Measurements from ENCODE around the gene DCAF17.
A peak's percentile ranks its signal among the peaks of the same experiment; 100 is the strongest.
"Not testable (repeated sequence)": the region's sequence is repeated elsewhere in the genome, so short reads cannot be mapped to it uniquely, and the experiment has no call there.

The DCAF17 gene

DNA sequence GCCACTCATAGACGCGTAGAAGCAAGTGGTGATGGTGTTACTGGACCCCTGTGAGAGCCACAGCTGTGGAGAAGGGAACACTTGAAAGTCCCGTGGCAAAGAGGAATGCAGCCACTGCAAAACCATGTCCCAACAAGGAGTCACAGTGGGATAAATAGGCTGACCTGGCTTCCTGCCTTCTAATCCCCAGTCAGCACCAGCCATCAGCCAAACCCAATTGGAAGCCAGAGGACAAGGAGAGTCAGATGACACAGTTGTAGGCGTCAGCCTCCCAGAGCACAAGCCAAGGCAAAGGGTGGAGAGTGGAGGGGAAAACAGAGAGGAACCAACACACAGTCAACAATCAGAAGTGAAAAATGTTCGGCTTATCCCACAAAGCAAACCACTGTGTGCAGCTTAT, 82.8 kb downstream of the DCAF17 start:
- DNase-seq, result no peak

DNA sequence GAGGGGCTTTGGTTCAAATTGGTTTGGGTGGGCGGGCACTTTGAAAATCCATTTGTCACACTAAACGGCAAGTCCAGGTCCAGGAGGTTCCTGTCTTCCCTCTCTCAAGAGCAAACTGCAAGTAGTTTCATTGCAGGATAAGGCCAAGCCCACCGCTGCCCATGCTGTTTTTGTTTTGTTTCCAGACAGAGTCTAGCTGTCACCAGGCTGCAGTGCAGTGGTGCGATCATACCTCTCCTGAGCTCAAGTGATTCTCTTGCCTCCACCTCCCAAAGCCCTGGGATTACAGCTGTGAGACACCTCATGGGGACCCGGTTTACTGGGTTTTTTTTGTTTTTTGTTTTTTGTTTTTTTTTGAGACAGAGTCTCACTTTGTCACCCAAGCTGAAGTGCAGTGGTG, 86.4 kb downstream of the DCAF17 start:
- no peak for DNase-seq

DNA sequence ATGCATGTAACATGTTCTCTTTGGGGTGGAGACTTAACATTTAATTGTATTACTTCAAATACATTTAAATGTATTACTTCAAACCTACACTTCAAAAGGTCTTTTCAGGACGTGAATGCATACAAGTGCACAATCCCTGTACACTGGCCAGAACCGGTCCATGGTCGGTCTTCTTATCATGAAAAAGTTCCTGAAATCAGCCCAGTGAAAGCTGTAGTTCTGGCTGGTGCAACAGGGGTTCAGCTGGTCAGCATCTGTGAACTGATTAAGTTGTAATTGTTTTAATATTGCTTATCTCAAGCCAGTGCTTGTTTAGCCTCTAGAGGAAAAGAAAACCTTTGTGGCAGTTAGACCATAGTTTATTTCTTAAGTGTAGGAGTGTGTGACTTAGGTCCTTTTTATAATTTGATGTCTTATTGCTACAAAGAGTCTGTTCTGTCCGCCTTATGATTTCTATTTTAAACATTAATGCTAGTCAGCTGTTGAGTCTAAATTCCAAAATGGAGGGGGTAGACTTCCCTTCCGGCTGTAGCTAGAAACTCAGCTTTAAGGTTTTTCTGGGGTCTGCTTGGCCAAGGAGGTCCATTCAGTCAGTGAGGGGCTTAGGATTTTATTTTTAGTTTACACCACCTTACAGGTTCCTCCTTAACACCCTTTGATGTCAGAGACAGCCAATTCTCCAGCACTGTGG, 87.5 kb downstream of the DCAF17 start:
- DNase-seq, result peak; percentile 84

DNA sequence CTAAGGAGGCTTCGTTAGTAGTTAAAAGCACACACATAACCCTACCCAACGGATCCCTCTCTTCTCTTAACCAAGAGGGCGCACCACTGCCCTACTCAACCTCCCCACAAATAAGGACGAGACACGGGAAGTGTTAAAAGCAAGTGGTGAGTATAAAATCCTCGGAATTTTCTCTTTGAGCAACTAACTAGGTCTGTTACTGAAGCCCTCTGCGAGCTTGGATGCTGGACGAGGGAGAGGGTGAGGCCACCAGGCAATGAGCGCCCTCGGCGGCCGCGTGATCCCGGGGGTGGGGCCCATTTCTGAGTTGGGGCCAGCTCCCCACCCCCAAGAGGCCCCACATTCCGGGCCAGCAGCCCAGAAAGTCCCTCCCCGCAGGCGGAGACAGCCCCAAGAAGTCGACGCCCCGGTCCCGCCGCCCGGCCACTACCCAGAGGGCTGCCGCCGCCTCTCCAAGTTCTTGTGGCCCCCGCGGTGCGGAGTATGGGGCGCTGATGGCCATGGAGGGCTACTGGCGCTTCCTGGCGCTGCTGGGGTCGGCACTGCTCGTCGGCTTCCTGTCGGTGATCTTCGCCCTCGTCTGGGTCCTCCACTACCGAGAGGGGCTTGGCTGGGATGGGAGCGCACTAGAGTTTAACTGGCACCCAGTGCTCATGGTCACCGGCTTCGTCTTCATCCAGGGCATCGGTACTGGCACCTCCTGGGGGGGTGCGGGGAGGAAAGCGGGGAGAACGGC, 88.2 kb downstream of the DCAF17 start, which contains the start of gene CYBRD1:
Gene CYBRD1, plus strand, starts transcription at position 423 of the 736 bp plus-strand sequence. Its CDS starts 72 bp downstream, at position 495.
- DNase-seq, result peak; percentile 92

DNA sequence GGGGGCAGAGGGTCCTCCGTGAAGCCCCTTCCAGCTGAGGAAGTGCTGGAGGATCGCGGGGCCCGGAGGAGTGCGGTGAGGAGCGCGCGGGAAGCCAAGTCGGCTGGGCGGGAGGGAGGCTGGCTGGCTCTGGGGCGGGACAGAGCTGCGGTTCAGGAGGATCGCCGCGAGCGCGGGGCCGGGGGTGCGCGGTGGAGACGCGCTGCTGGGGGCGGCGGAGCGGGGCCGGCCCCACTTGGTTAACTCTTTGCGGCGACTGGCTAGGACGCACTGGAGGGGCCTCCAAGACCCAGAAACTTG, 88.7 kb downstream of the DCAF17 start:
- DNase-seq, result no peak

DNA sequence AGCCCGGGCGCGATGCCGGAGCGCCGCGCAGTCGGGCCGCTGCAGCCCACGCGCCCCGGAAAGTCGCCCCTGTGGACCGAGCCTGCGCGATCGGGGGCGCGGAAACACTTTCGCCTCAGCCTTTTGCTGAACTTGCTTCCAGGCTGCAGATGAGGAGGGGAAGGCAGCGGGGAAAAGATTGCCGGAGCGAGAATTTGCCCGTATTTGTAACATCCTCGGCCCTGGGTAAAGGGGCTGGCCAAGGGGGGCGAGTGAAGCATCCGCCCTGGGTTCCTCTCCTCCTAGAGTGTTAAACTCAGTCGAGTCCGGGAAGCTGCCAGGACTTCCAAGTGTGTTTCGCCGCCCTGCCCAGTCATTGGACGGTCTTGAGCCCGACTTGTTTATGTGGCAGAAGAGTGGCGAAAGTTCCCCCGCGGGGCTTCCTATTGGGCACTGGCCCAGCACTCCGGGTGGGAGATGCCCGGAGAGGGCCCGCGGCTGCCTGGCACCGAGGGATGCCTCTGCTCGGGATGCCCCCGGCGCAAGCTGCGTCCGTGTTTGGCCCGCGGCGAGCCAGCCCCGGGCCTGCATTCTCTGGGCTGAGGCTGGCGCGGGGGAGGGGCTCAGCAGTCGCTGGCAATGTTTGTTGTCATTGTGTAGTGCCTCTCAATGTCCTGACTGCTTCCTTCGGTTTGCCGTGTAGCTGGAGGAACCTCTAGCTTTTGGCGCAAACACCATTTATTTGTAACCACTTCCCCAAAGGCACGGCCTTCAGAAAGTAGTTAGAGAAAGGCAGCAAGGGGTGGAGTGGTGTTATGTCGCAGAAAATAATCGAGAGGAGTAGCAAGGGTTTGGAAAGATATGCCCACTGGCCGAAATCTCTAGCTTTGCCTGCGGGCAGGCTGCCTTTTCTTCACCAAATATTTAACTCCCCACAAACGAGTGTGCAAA, 89.3 kb downstream of the DCAF17 start:
- DNase-seq, result peak; percentile 74

DNA sequence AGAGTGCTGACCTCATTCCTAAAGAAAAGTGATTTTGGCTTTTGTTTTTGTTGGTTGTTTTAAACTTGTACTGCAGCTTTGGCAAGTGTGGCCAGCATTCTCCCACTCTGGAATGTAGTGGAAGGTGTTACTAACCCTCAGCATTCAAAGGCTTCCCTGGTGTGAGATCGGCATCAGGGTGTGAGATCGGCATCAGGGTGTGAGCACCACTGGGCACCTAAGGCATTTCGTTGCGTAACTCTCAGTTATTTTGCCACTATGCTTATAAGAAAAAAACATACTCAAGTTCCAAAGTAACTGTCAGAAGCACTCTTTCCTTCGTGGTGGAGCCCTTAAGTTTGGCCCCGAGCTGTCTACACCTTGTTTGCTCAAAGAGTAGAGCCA, 90.0 kb downstream of the DCAF17 start:
- DNase-seq, result peak; percentile 17

DNA sequence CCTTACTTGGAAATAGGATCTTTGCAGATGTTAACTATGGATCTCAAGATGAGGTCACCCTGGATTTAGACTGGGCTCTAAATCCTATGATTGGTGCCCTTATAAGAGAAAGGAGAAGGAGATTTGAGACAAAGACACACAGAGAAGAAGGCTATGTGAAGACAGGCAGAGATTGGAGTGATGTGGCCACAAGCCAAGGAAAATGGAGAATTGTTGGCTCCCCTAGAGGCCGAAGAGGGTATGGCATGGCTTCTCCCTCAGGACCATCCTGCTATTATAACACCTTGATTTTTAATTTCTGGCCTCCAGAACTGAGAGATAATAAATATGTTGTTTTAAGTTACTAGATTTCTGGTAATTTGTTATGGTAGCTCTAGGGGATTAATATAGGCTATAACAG, 95.9 kb downstream of the DCAF17 start:
- DNase-seq, result peak; percentile 66

DNA sequence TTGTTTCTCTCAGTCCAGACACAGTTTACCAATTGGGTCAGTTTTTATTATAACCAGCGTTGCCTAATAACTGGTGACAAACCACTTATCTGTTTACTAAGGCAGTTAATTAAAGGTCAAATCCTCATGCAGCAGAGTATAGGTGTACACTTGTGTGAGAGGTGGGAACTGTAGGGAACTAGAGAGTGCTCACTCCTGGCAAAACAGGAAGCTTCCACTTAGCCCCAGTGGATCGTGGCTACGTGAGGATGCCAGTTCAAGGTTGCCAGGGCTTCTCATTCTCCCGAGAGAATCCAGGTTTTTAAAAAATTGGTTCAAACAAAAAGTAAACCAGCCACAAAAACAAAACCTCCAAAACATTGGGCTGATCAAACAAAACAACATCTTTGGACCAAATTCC, 96.4 kb downstream of the DCAF17 start:
- no peak for DNase-seq

DNA sequence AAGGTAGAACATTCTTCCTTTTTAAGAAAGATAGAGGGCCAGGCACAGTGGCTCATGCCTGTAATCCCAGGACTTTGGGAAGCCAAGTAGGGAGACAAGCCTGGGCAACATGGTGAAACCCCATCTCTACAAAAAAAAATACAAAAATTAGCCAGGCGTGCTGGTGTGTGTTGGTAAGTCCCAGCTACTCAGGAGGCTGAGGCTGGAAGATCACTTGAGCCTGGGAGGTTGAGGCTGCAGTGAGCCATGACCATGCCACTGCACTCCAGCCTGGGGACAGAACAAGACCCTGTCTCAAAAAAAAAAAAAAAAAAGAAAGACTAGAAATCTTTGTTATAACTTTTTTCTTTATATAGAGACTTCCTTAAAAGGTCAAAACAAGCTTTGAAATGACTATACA, 96.8 kb downstream of the DCAF17 start:
- not testable (repeated sequence) for DNase-seq

DNA sequence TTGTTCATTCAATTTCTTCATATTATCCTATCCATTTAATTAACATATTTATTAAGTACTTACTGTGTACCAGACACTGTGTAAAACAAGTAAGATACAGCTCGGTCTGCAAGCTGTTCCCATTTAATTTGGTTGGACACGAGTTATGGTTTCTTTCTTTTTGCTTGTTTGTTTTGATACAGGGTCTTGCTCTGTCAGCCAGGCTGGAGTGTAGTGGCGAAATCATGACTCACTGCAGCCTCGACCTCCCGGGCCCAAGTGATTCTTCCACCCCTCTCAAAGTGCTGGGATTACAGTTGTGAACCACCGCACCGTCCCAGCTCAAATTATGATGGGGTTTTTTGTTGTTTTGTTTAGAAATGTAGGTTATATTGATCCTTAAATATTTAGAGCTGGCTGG, 97.3 kb downstream of the DCAF17 start:
- no peak for DNase-seq

DNA sequence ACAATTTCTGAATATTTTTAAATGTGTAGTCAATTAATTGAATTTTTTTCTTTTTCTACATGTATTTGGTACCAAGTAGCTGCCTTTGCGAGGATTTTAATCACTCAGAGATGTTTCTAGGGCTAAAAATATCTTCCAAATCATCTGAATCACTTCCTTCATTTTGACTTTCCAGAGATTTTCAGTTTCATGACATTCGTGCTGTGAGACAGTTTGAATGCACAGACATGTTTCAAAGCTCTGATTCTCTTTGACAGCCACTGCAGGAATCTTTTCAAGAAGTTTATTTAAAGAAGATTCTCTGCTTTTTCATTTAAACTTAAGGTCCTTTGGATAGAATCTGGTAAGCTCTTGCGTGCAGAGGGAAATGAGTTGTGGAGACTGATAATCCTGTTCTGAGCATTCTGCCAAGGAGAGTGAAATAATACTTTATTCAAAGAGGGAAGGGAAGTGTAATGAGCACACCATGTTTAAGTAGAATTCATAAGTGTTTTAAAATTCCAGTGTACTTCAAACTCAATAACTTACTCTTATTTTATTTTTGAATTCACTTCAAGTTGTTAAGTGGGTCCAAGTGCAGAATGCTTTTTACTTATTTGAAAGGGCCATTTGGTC, 97.9 kb downstream of the DCAF17 start:
- DNase-seq, result no peak

DNA sequence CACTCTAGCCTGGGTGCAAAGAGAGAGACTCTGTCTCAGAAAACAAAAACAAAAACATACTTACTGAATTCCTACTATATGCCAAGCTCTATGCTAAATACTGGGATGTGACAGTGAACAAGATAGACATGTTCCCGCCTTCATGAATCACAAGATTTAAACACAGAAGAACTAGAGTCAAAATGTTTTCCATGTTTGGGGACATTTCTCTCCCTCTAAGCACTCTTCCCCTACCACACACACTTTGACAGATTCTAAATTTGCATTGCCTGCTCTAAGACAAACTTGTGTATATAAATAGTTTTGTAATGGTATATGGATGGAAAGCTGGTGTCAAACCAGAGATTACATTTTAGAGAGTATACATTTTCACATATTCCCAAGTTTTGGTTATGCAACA, 99.3 kb downstream of the DCAF17 start:
- DNase-seq, result no peak

Data from hematopoietic multipotent progenitor cell treated with erythropoietin and hydrocortisone succinate and interleukin-3 and kit ligand, for 8 days (in vitro differentiated cells).